Ishikawa (cell line): ENCODE data around the gene DMBT1.

Experiments
- CREB1 ChIP-seq: IDR thresholded peaks from 2 replicates; pipeline ENCODE4 v1.6.1; 2012; ENCODE audit warnings: low read depth
- EGR1 ChIP-seq: IDR thresholded peaks from 2 replicates; pipeline ENCODE4 v1.6.1; 2012
- EP300 ChIP-seq: IDR thresholded peaks from 2 replicates; pipeline ENCODE4 v1.6.1; 2012; ENCODE audit warnings: borderline replicate concordance
- NFIC ChIP-seq: IDR thresholded peaks from 2 replicates; pipeline ENCODE4 v1.6.1; 2012
- TAF1 ChIP-seq: IDR thresholded peaks from 2 replicates; pipeline ENCODE4 v1.6.1; 2012; ENCODE audit warnings: low read depth, mild to moderate bottlenecking
- TCF12 ChIP-seq: IDR thresholded peaks from 2 replicates; pipeline ENCODE4 v1.6.1; 2012; ENCODE audit warnings: low read depth
- TF ChIP-seq, protein P1 (sequence below): IDR thresholded peaks from 2 replicates; pipeline ENCODE4 v1.6.1; 2012; ENCODE audit warnings: low read depth, mild to moderate bottlenecking
- TF ChIP-seq, protein P2 (sequence below): IDR thresholded peaks from 2 replicates; pipeline ENCODE4 v1.6.1; 2012

DNA sequence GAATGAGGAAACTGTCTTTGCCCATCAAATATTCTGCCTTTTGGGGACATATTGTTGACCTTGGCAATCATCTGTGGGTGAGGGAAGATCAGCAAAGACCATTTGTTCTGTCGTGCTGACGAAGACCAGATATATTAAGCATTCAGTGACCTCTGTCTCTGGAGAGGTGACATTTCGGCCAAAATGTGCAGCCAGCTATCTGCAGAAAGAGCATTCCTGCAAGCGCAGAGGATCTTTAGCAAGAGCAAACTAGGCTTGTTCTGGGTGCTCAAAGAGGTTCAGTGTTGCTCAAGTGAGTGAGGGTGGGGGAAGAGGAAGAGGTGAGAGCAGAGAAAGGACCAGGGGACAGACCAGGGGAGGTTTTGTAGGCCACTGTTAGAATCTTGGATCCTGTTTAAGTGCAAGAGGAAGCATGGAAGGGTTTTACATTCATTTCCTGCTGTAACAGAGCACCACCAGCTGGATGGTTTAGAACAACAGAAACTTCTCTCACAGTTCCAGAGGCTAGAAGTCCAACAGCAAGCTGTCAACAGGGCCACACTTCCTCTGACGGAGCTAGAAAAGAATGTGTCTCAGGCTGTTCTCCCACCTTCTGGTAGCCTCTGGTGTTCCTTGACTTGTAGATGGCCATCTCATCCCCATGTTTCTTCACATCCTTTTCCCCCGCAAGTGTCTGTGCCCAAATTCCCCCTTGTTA is 127.9 kb downstream of the DMBT1 start:
- TF ChIP-seq TCF12 (0 out of 2 replicates have a peak, but pooled peaks have one; percentile 15), CREB1 (no peak), TAF1 (no peak), EP300 (no peak), NFIC (no peak), EGR1 (no peak)
- TF ChIP-seq, protein P1, sequence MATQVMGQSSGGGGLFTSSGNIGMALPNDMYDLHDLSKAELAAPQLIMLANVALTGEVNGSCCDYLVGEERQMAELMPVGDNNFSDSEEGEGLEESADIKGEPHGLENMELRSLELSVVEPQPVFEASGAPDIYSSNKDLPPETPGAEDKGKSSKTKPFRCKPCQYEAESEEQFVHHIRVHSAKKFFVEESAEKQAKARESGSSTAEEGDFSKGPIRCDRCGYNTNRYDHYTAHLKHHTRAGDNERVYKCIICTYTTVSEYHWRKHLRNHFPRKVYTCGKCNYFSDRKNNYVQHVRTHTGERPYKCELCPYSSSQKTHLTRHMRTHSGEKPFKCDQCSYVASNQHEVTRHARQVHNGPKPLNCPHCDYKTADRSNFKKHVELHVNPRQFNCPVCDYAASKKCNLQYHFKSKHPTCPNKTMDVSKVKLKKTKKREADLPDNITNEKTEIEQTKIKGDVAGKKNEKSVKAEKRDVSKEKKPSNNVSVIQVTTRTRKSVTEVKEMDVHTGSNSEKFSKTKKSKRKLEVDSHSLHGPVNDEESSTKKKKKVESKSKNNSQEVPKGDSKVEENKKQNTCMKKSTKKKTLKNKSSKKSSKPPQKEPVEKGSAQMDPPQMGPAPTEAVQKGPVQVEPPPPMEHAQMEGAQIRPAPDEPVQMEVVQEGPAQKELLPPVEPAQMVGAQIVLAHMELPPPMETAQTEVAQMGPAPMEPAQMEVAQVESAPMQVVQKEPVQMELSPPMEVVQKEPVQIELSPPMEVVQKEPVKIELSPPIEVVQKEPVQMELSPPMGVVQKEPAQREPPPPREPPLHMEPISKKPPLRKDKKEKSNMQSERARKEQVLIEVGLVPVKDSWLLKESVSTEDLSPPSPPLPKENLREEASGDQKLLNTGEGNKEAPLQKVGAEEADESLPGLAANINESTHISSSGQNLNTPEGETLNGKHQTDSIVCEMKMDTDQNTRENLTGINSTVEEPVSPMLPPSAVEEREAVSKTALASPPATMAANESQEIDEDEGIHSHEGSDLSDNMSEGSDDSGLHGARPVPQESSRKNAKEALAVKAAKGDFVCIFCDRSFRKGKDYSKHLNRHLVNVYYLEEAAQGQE: no peak
- TF ChIP-seq, protein P2, sequence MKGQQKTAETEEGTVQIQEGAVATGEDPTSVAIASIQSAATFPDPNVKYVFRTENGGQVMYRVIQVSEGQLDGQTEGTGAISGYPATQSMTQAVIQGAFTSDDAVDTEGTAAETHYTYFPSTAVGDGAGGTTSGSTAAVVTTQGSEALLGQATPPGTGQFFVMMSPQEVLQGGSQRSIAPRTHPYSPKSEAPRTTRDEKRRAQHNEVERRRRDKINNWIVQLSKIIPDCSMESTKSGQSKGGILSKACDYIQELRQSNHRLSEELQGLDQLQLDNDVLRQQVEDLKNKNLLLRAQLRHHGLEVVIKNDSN: no peak
